ENCODE measurements around the gene NIPAL1. TPM values are rescaled to one million over a fixed set of nuclear protein-coding genes. Genes with fewer than 3 reads are reported as not detected.
"Not testable (repeated sequence)": the region's sequence is repeated elsewhere in the genome, so short reads cannot be mapped to it uniquely, and the experiment has no call there.

The NIPAL1 gene
- total and polyA plus RNA-seq, 5 donors from 2014 or later: 0.15 to 0.74 (median 0.62) TPM; not detected in 1

DNA sequence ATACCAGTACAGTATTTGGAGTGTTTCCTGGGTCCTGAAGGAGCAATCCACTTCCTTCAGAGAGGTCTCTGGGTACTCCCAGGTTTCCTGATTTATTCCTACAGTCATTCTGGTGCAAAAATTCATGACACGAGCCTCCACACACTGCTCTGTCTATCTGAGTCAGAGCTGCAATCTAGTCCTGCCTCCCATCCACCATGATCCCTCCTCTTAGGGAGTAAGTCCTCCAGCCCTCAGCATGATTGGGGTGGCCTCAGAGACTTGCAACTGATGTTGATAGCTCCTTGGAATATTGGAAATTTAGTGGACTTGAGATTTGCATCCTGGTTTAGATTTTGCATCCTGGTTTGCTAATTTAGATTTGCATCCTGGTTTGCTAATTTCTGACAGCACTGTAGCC lies 20.6 kb upstream of the NIPAL1 start:
- H3K9me3 Mint-ChIP-seq: peaks cover 0 to 16% (median 6%) of the 10 kb centered on the region in 7 donors
- no peak overlapping the region for H3K4me3 Mint-ChIP-seq
- DNase-seq (no peak), ATAC-seq (ENCODE audit: low read depth in 2 of 2) (no peak)
- Histone ChIP-seq H3K27me3 (ENCODE audit: control insufficient read depth, insufficient read depth, low read length) (no peaks in the 10 kb centered on the region), H3K36me3 (ENCODE audit: control insufficient read depth, insufficient read depth, low read length) (no peaks in the 10 kb centered on the region), H3K9me3 (ENCODE audit: control insufficient read depth in 2 of 2, low read length in 2 of 2) (peaks cover 0 to 6% of the 10 kb centered on the region in 2 experiments), H3K4me1 (ENCODE audit: control insufficient read depth, insufficient read depth, low read length, poor library complexity, severe bottlenecking) (no peaks in the 10 kb centered on the region), H3K27ac (ENCODE audit: insufficient read depth, low read length, poor library complexity, severe bottlenecking) (no peak overlapping the region), H3K4me3 (ENCODE audit: low read depth, low read length) (no peak overlapping the region)
- H3K4me1 Mint-ChIP-seq: peaks cover 0 to 5% (median 2%) of the 10 kb centered on the region in 4 donors
- peaks cover 4% of the 10 kb centered on the region for H3K27me3 Mint-ChIP-seq
- no peaks in the 10 kb centered on the region for H3K36me3 Mint-ChIP-seq
- H3K27ac Mint-ChIP-seq: no peak overlapping the region

DNA sequence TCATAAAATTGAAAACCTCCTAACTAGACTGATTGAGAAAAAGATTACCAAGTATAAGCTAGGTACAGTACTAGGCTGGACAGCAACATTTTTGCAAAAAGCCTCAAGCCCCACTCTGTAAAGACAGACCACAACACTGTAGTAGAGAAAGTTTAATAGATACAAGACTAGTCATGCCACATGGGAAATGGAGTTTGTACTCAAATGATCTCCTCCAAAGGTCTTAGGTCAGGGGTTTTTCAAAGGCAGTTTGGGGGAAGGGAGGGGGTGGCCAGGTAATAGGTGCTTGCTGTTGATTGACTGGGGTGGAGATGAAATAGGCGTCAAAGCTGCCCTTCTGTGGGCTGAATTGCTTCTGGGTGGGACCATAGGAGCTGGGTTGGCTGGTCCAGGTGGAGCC lies 14.3 kb upstream of the NIPAL1 start:
- peaks cover 6% of the 10 kb centered on the region for H3K27me3 Mint-ChIP-seq
- no peaks in the 10 kb centered on the region for H3K36me3 Mint-ChIP-seq
- no peak overlapping the region for H3K27ac Mint-ChIP-seq
- Histone ChIP-seq H3K36me3 (ENCODE audit: control insufficient read depth, insufficient read depth, low read length) (no peaks in the 10 kb centered on the region), H3K4me1 (ENCODE audit: control insufficient read depth, insufficient read depth, low read length, poor library complexity, severe bottlenecking) (no peaks in the 10 kb centered on the region), H3K27me3 (ENCODE audit: control insufficient read depth, insufficient read depth, low read length) (no peaks in the 10 kb centered on the region), H3K9me3 (ENCODE audit: control insufficient read depth in 2 of 2, low read length in 2 of 2) (peaks cover 6 to 9% of the 10 kb centered on the region in 2 experiments), H3K4me3 (ENCODE audit: low read depth, low read length) (no peak overlapping the region), H3K27ac (ENCODE audit: insufficient read depth, low read length, poor library complexity, severe bottlenecking) (no peak overlapping the region)
- H3K4me1 Mint-ChIP-seq: no peaks in the 10 kb centered on the region
- ATAC-seq (ENCODE audit: low read depth in 2 of 2) (no peak), DNase-seq (no peak)
- peaks cover 0 to 8% (median 3%) of the 10 kb centered on the region in 7 donors for H3K9me3 Mint-ChIP-seq
- H3K4me3 Mint-ChIP-seq: no peak overlapping the region

DNA sequence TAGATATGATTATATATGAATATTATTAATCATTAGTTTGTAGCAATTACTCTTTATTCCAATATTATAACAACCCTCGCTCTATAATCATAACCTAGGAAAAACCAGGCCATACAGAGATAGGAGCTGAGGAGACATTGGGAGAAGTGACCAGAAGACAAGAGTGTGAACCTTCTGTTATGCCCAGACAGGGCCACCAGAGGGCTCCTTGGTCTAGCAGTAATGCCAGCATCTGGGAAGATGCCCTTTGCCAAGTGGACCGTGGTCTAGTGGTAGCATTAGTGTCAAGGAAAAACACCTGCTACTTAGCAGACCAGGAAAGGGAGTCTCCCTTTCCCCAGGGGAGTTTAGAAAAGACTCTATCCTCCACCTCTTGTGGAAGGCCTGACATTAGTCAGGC lies 13.0 kb upstream of the NIPAL1 start:
- peaks cover 6 to 18% of the 10 kb centered on the region in 2 experiments for H3K9me3 ChIP-seq (ENCODE audit: control insufficient read depth in 2 of 2, low read length in 2 of 2)
- H3K9me3 Mint-ChIP-seq; H3K4me1 ChIP-seq (ENCODE audit: control insufficient read depth, insufficient read depth, low read length, poor library complexity, severe bottlenecking); H3K4me3 ChIP-seq (ENCODE audit: low read depth, low read length); H3K36me3 Mint-ChIP-seq; H3K27ac ChIP-seq (ENCODE audit: insufficient read depth, low read length, poor library complexity, severe bottlenecking); H3K27me3 ChIP-seq (ENCODE audit: control insufficient read depth, insufficient read depth, low read length); H3K4me3 Mint-ChIP-seq; ATAC-seq (ENCODE audit: low read depth in 2 of 2); H3K36me3 ChIP-seq (ENCODE audit: control insufficient read depth, insufficient read depth, low read length); H3K4me1 Mint-ChIP-seq; H3K27me3 Mint-ChIP-seq: not testable (repeated sequence)
- peak overlapping the region in 1 of 3 donors; percentile 20 for H3K27ac Mint-ChIP-seq
- peak in 1 of 3 donors; percentile 5 for DNase-seq

DNA sequence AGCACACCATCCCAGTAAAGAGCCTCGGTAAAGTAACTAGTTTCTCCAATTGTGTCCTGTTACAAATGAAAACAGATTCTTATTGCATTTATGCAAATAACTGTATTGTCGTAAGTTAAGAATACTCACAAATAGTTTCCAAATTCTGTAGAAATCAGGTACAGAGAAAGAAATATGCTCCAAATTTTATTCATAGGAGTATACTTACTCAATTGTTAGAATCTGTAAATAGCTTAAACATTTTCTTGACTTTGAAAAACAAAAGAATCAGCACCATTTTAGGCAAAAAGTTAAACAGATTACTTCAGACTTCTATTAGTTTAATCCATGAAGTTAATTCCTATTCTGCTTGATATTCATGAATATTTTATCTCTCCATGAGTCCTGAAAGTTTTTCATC lies 10.8 kb upstream of the NIPAL1 start:
- Histone ChIP-seq H3K27me3 (ENCODE audit: control insufficient read depth, insufficient read depth, low read length) (no peaks in the 10 kb centered on the region), H3K36me3 (ENCODE audit: control insufficient read depth, insufficient read depth, low read length) (no peaks in the 10 kb centered on the region), H3K27ac (ENCODE audit: insufficient read depth, low read length, poor library complexity, severe bottlenecking) (no peak overlapping the region), H3K4me3 (ENCODE audit: low read depth, low read length) (no peak overlapping the region), H3K4me1 (ENCODE audit: control insufficient read depth, insufficient read depth, low read length, poor library complexity, severe bottlenecking) (no peaks in the 10 kb centered on the region), H3K9me3 (ENCODE audit: control insufficient read depth in 2 of 2, low read length in 2 of 2) (peaks cover 6 to 15% of the 10 kb centered on the region in 2 experiments)
- no peaks in the 10 kb centered on the region for H3K4me1 Mint-ChIP-seq
- no peak for ATAC-seq (ENCODE audit: low read depth in 2 of 2)
- peaks cover 0 to 8% (median 3%) of the 10 kb centered on the region in 7 donors for H3K9me3 Mint-ChIP-seq
- H3K27ac Mint-ChIP-seq: no peak overlapping the region
- peaks cover 6% of the 10 kb centered on the region for H3K27me3 Mint-ChIP-seq
- no peak overlapping the region for H3K4me3 Mint-ChIP-seq
- no peak for DNase-seq
- no peaks in the 10 kb centered on the region for H3K36me3 Mint-ChIP-seq

DNA sequence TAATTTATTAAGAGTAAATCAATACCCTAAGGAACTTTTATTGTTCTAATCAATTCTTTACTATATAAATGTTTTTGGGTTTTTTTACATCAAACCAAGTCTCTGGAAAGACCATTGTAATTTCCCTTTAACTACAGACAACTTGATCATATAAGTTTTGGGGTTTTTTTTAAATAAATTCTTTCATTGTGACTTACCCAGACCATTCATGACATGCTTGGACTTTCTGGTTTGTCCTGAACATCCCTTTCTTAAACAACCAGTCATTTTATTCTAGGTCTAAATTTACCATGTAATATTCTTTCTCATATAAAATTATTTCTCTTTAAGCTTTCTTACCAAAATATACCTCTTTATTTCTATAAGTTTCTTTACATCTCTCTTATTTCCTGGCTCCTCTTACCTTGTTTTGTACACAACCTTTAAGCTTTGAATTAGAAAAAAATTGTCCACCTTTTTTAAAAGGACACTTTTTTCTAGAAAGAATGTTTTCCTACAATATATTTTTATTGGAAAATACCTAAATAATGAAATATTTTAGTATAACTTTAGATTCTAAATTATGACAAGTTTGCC lies 8.5 kb upstream of the NIPAL1 start:
- H3K27me3 Mint-ChIP-seq: peaks cover 13% of the 10 kb centered on the region
- H3K4me3 ChIP-seq (ENCODE audit: low read depth, low read length): no peak overlapping the region
- H3K27me3 ChIP-seq (ENCODE audit: control insufficient read depth, insufficient read depth, low read length): no peaks in the 10 kb centered on the region
- H3K4me3 Mint-ChIP-seq: no peak overlapping the region
- no peak for ATAC-seq (ENCODE audit: low read depth in 2 of 2)
- H3K27ac Mint-ChIP-seq: no peak overlapping the region
- H3K4me1 Mint-ChIP-seq: no peaks in the 10 kb centered on the region
- H3K27ac ChIP-seq (ENCODE audit: insufficient read depth, low read length, poor library complexity, severe bottlenecking): no peak overlapping the region
- no peaks in the 10 kb centered on the region for H3K36me3 ChIP-seq (ENCODE audit: control insufficient read depth, insufficient read depth, low read length)
- no peaks in the 10 kb centered on the region for H3K4me1 ChIP-seq (ENCODE audit: control insufficient read depth, insufficient read depth, low read length, poor library complexity, severe bottlenecking)
- no peak for DNase-seq
- H3K9me3 Mint-ChIP-seq: peaks cover 0 to 8% (median 3%) of the 10 kb centered on the region in 7 donors
- H3K36me3 Mint-ChIP-seq: no peaks in the 10 kb centered on the region
- H3K9me3 ChIP-seq (ENCODE audit: control insufficient read depth in 2 of 2, low read length in 2 of 2): peaks cover 6 to 15% of the 10 kb centered on the region in 2 experiments

DNA sequence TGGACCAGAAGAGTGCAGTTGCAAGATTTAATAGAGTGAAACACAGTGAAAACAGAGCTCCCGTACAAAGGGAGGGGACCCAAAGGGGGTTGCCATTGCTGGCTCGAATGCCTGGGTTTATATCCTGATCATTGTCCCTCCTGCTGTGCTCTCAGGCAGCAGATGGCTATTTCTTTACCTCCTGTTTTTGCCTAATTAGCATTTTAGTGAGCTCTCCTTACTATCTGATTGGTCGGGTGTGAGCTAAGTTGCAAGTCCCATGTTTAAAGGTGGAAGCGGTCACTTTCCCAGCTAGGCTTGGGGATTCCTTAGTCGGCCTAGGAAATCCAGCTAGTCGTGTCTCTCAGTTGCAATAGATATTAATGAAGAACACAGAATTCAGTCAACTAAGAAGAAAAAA lies 5.7 kb upstream of the NIPAL1 start:
- not testable (repeated sequence) for H3K4me3 Mint-ChIP-seq; DNase-seq; H3K27ac ChIP-seq (ENCODE audit: insufficient read depth, low read length, poor library complexity, severe bottlenecking); H3K4me3 ChIP-seq (ENCODE audit: low read depth, low read length); ATAC-seq (ENCODE audit: low read depth in 2 of 2); H3K36me3 ChIP-seq (ENCODE audit: control insufficient read depth, insufficient read depth, low read length); H3K4me1 ChIP-seq (ENCODE audit: control insufficient read depth, insufficient read depth, low read length, poor library complexity, severe bottlenecking); H3K4me1 Mint-ChIP-seq; H3K9me3 Mint-ChIP-seq; H3K36me3 Mint-ChIP-seq; H3K27me3 ChIP-seq (ENCODE audit: control insufficient read depth, insufficient read depth, low read length); H3K27ac Mint-ChIP-seq
- H3K9me3 ChIP-seq (ENCODE audit: control insufficient read depth in 2 of 2, low read length in 2 of 2): peaks cover 2 to 13% of the 10 kb centered on the region in 2 experiments
- peaks cover 16% of the 10 kb centered on the region for H3K27me3 Mint-ChIP-seq

DNA sequence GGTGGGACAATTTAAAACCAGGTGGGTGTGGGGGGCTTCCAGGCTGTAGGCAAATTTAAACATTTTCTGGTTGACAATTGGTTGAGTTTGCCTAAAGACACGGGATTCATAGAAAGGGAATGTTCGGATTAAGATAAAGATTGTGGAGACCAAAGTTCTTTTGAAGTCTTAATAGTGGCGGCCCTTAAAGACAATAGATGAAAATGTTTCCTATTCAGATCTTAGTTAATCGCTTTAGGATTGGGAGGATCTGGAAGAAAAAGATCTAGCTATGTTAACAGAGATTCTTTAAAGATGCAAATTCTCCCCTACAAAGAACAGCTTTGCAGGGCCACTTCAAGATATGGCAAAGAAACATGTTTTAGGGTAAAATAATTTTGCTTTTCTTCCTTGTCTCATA lies 4.8 kb upstream of the NIPAL1 start:
- Histone ChIP-seq H3K27me3 (ENCODE audit: control insufficient read depth, insufficient read depth, low read length) (peaks cover 6% of the 10 kb centered on the region), H3K9me3 (ENCODE audit: control insufficient read depth in 2 of 2, low read length in 2 of 2) (peaks cover 0 to 12% of the 10 kb centered on the region in 2 experiments), H3K4me1 (ENCODE audit: control insufficient read depth, insufficient read depth, low read length, poor library complexity, severe bottlenecking) (peaks cover 12% of the 10 kb centered on the region), H3K4me3 (ENCODE audit: low read depth, low read length) (no peak overlapping the region), H3K27ac (ENCODE audit: insufficient read depth, low read length, poor library complexity, severe bottlenecking) (no peak overlapping the region), H3K36me3 (ENCODE audit: control insufficient read depth, insufficient read depth, low read length) (no peaks in the 10 kb centered on the region)
- H3K27me3 Mint-ChIP-seq: peaks cover 21% of the 10 kb centered on the region
- H3K4me3 Mint-ChIP-seq: no peak overlapping the region
- H3K27ac Mint-ChIP-seq: no peak overlapping the region
- ATAC-seq (ENCODE audit: low read depth in 2 of 2) (no peak), DNase-seq (no peak)
- H3K36me3 Mint-ChIP-seq: no peaks in the 10 kb centered on the region
- H3K4me1 Mint-ChIP-seq: peaks cover 0 to 9% (median 6%) of the 10 kb centered on the region in 4 donors
- H3K9me3 Mint-ChIP-seq: peaks cover 0 to 2% (median under 1%) of the 10 kb centered on the region in 7 donors

DNA sequence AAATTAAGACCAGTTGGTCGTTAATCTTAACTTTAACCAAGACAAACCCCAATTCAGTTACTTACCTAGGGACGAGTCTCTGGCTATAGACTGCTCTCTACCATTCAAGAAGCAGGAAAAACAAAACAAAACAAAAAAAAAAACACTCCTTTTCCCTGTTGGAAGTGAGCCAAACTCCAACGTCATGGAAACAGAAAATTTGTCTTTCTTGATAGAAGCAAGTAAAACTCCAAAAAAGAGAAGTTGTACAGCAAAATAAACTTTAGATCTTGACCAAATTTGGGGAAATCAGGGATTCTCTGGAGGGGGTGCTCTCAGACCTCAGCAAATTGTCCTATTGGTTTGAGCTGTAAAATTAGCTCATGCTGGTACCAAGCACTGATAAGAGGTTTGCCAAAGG lies 3.7 kb upstream of the NIPAL1 start:
- Mint-ChIP-seq H3K27ac (no peak overlapping the region), H3K36me3 (no peaks in the 10 kb centered on the region), H3K9me3 (peaks cover 0 to 2% (median 0%) of the 10 kb centered on the region in 7 donors), H3K4me1 (peaks cover 0 to 15% (median 9%) of the 10 kb centered on the region in 4 donors), H3K27me3 (peaks cover 26% of the 10 kb centered on the region), H3K4me3 (no peak overlapping the region)
- peaks cover 18% of the 10 kb centered on the region for H3K4me1 ChIP-seq (ENCODE audit: control insufficient read depth, insufficient read depth, low read length, poor library complexity, severe bottlenecking)
- peaks cover 0 to 9% of the 10 kb centered on the region in 2 experiments for H3K9me3 ChIP-seq (ENCODE audit: control insufficient read depth in 2 of 2, low read length in 2 of 2)
- no peak overlapping the region for H3K4me3 ChIP-seq (ENCODE audit: low read depth, low read length)
- no peak overlapping the region for H3K27ac ChIP-seq (ENCODE audit: insufficient read depth, low read length, poor library complexity, severe bottlenecking)
- DNase-seq: no peak
- H3K27me3 ChIP-seq (ENCODE audit: control insufficient read depth, insufficient read depth, low read length): peaks cover 8% of the 10 kb centered on the region
- no peak for ATAC-seq (ENCODE audit: low read depth in 2 of 2)
- no peaks in the 10 kb centered on the region for H3K36me3 ChIP-seq (ENCODE audit: control insufficient read depth, insufficient read depth, low read length)

All from CD4-positive, CD25-positive, alpha-beta regulatory T cell (primary cell).